Keratinocyte (primary cell): ENCODE data around the gene GOSR1. TPM values are rescaled to one million over a fixed set of nuclear protein-coding genes. Genes with fewer than 3 reads are reported as not detected.

Experiments
- DNase-seq: peaks from one replicate; pipeline ENCODE4 v3.0.0-alpha.2; 2011; ENCODE audit warnings: low read depth, missing footprints, low spot score
- FAIRE-seq: peaks from 2 replicates; lab custom pipeline; 2011; peaks lifted over from hg19 to GRCh38; lab: Jason Lieb, UNC
- H2AFZ ChIP-seq: 2 replicates; pipeline ENCODE4 v1.6.0; 2012; ENCODE audit warnings: low read length, control low read depth, inconsistent platforms; ENCODE audit not compliant: control insufficient read depth
- H3K27ac ChIP-seq: 2 replicates; pipeline ENCODE4 v1.5.1; 2011; ENCODE audit warnings: low read length; ENCODE audit not compliant: control insufficient read depth, insufficient read depth
- H3K27me3 ChIP-seq: 3 replicates; pipeline ENCODE4 v1.6.0; 2011; ENCODE audit warnings: low read length; ENCODE audit not compliant: control insufficient read depth, insufficient read depth; ENCODE audit errors: extremely low read depth
- H3K36me3 ChIP-seq, 2 experiments: 2 replicates in 1 of 2; 3 replicates in 1 of 2; pipeline ENCODE4 v1.5.1; 2011; ENCODE audit warnings: low read length in 2 of 2, mild to moderate bottlenecking in 1 of 2; ENCODE audit not compliant: control insufficient read depth in 2 of 2, insufficient read depth in 2 of 2; ENCODE audit errors: extremely low read depth in 1 of 2
- H3K4me1 ChIP-seq: 3 replicates; pipeline ENCODE4 v1.5.1; 2011; ENCODE audit warnings: low read length; ENCODE audit not compliant: control insufficient read depth, insufficient read depth; ENCODE audit errors: extremely low read depth
- H3K4me2 ChIP-seq: 3 replicates; pipeline ENCODE4 v1.6.0; 2011; ENCODE audit warnings: low read depth, low read length; ENCODE audit not compliant: control insufficient read depth, insufficient read depth; ENCODE audit errors: extremely low read depth
- H3K4me3 ChIP-seq, 3 experiments: fragments of 200-600 bp in 1 of 3; sonication (generic) in 1 of 3; 2 replicates in 2 of 3; 3 replicates in 1 of 3; pipeline ENCODE4 v1.5.1; 2011 to 2016; ENCODE audit warnings: low read length in 3 of 3, mild to moderate bottlenecking in 3 of 3, control low read depth in 2 of 3, inconsistent platforms in 1 of 3, low read depth in 1 of 3, mixed read lengths in 1 of 3, mixed run types in 1 of 3, moderate library complexity in 1 of 3; ENCODE audit not compliant: control insufficient read depth in 2 of 3, insufficient read depth in 2 of 3; ENCODE audit errors: extremely low read depth in 1 of 3
- H3K79me2 ChIP-seq: 2 replicates; pipeline ENCODE4 v1.6.0; 2012; ENCODE audit warnings: low read length; ENCODE audit not compliant: control insufficient read depth, insufficient read depth
- H3K9ac ChIP-seq: 3 replicates; pipeline ENCODE4 v1.6.0; 2011; ENCODE audit warnings: low read length; ENCODE audit not compliant: control insufficient read depth, insufficient read depth; ENCODE audit errors: extremely low read depth
- H3K9me1 ChIP-seq: 3 replicates; pipeline ENCODE4 v1.6.0; 2011; ENCODE audit warnings: low read length; ENCODE audit not compliant: control insufficient read depth, insufficient read depth; ENCODE audit errors: extremely low read depth
- H3K9me3 ChIP-seq: 2 replicates; pipeline ENCODE4 v1.5.1; 2012; ENCODE audit warnings: low read depth, low read length; ENCODE audit not compliant: control insufficient read depth
- H4K20me1 ChIP-seq: 3 replicates; pipeline ENCODE4 v1.6.0; 2011; ENCODE audit warnings: low read length; ENCODE audit not compliant: control insufficient read depth, insufficient read depth; ENCODE audit errors: extremely low read depth
- CTCF ChIP-seq, 3 experiments: IDR thresholded peaks in 1 of 3; conservative IDR thresholded peaks in 1 of 3; optimal IDR thresholded peaks in 1 of 3; 2 replicates in 2 of 3; 3 replicates in 1 of 3; pipeline versions ENCODE3 to v1.5.1; 2011; ENCODE audit warnings: low read length in 3 of 3, mild to moderate bottlenecking in 3 of 3, moderate library complexity in 2 of 3, control low read depth in 1 of 3, inconsistent platforms in 1 of 3; ENCODE audit not compliant: insufficient read depth in 2 of 3; ENCODE audit errors: extremely low read depth in 1 of 3
- EZH2 ChIP-seq: IDR thresholded peaks from one replicate; pipeline ENCODE4 v1.6.1; 2012; ENCODE audit warnings: inconsistent platforms, mild to moderate bottlenecking, low read length, moderate library complexity
- dilution Hi-C: fragments of 300-500 bp; cut with MboI; formaldehyde crosslinking; loops from one replicate; pipeline ENCODE4 v1.7.0; 2020; ENCODE audit warnings: low sequenced_read_pairs; ENCODE audit not compliant: extremely low pct_ligation_motif_present
- polyA plus RNA-seq, 5 experiments: library from polyadenylated mRNA; depleted of rRNA in 3 of 5; stranded (reverse) in 3 of 5; stranded (forward) in 1 of 5; unstranded in 1 of 5; fragments of >200 nt; gene quantifications; 1 replicate in 1 of 5; 2 replicates in 3 of 5; 3 replicates in 1 of 5; pipeline versions ENCODE4 v1.2.1 to v1.2.3, GENCODE V29; 2011 to 2012; ENCODE audit warnings: missing spikeins in 2 of 5, low read depth in 1 of 5, low replicate concordance in 1 of 5

Gene GOSR1
- polyA plus RNA-seq, 1 donor (not counting 4 experiments of a cell fraction or from before 2014, with no cell fraction given): 24.5 TPM

- H3K36me3 ChIP-seq: peaks cover 7 to 11% of the 10 kb centered on the region in 2 experiments
- H3K27ac ChIP-seq: peak overlapping the region; percentile 26
- H4K20me1 ChIP-seq: peaks cover 2% of the 10 kb centered on the region
- no peak overlapping the region for H3K4me3 ChIP-seq
- H3K9me3 ChIP-seq: no peaks in the 10 kb centered on the region
- H3K79me2 ChIP-seq: no peaks in the 10 kb centered on the region
- TF ChIP-seq EZH2 (no peak), CTCF (optimal IDR thresholded peaks at IDR 0.05 in 1 of 3, IDR thresholded peaks at IDR 0.05 in 1 of 3, conservative IDR thresholded peaks at IDR 0.05 in 1 of 3; ENCODE audit: extremely low read depth in 1 of 3, insufficient read depth in 2 of 3, low read length in 3 of 3) (no peak)
- H3K9me1 ChIP-seq: no peaks in the 10 kb centered on the region
- FAIRE-seq: peak; percentile 5
- H3K4me2 ChIP-seq: peak overlapping the region; percentile 12
- no peak for DNase-seq
- no peak overlapping the region for H3K9ac ChIP-seq
- dilution Hi-C loops: no loop called here
- no peaks in the 10 kb centered on the region for H3K27me3 ChIP-seq
- peaks cover 17% of the 10 kb centered on the region for H3K4me1 ChIP-seq
- no peak overlapping the region for H2AFZ ChIP-seq
Observed at GRCh38 chr17:30519707-30520106, 42.5 kb downstream of the GOSR1 start.

- Histone ChIP-seq H3K4me2 (no peak overlapping the region), H3K79me2 (no peaks in the 10 kb centered on the region), H3K27me3 (no peaks in the 10 kb centered on the region), H3K4me3 (no peak overlapping the region), H3K9me1 (no peaks in the 10 kb centered on the region), H3K36me3 (peaks cover 5 to 11% of the 10 kb centered on the region in 2 experiments), H3K4me1 (peaks cover 17% of the 10 kb centered on the region), H3K9ac (no peak overlapping the region), H3K27ac (peak overlapping the region; percentile 43), H2AFZ (no peak overlapping the region), H4K20me1 (peaks cover 2% of the 10 kb centered on the region), H3K9me3 (no peaks in the 10 kb centered on the region)
- DNase-seq: no peak
- dilution Hi-C loops: no loop called here
- TF ChIP-seq EZH2 (no peak), CTCF (optimal IDR thresholded peaks at IDR 0.05 in 1 of 3, IDR thresholded peaks at IDR 0.05 in 1 of 3, conservative IDR thresholded peaks at IDR 0.05 in 1 of 3; ENCODE audit: extremely low read depth in 1 of 3, insufficient read depth in 2 of 3, low read length in 3 of 3) (no peak)
- FAIRE-seq: no peak
Observed at GRCh38 chr17:30520436-30520835, 43.2 kb downstream of the GOSR1 start.
